ENCODE results near the gene E4F1. TPM values are rescaled to one million over a fixed set of nuclear protein-coding genes. Genes with fewer than 3 reads are reported as not detected.

The E4F1 gene

Small RNAs within 50 kb of the gene (small RNA-seq; reads per million reads assigned to genes)
- gene MIR3677 (ENCODE audit: low read depth): 0.86 reads per million
- gene MIR4717 (ENCODE audit: low read depth): not detected
